ENCODE results near the gene PSMG3. TPM values are rescaled to one million over a fixed set of nuclear protein-coding genes. Genes with fewer than 3 reads are reported as not detected.

Gene PSMG3
- total RNA-seq, 1 donor from 2014 or later: 31.1 TPM

- no peak overlapping the region for H3K4me2 ChIP-seq
These were observed 5.7 kb downstream of the PSMG3 start for GRCh38 chr7:1563981-1564602.

GRCh38 chr7:1562597-1563051 lies 7.2 kb downstream of the PSMG3 start:
- H3K9ac ChIP-seq: no peak overlapping the region
- no peaks in the 10 kb centered on the region for H3K36me3 ChIP-seq
- H3K4me1 Mint-ChIP-seq: peaks cover 17% of the 10 kb centered on the region
- H3K27me3 ChIP-seq: no peaks in the 10 kb centered on the region
- no peaks in the 10 kb centered on the region for H3K9me3 Mint-ChIP-seq
- no peak for DNase-seq (ENCODE audit: low spot score)
- no peaks in the 10 kb centered on the region for H3K27me3 Mint-ChIP-seq (ENCODE audit: insufficient read depth, low read depth)
- H4K20me1 ChIP-seq (ENCODE audit: low read depth): no peaks in the 10 kb centered on the region
- peaks cover 5% of the 10 kb centered on the region for H3F3A ChIP-seq (ENCODE audit: low read depth)
- no peak overlapping the region for H3K4me3 Mint-ChIP-seq
- TF ChIP-seq EZH2phosphoT487 (IDR thresholded peaks at IDR 0.05) (no peak), CTCF (IDR thresholded peaks at IDR 0.05) (no peak), EZH2 (IDR thresholded peaks at IDR 0.05) (no peak)
- no peak overlapping the region for H3K4me2 ChIP-seq
- H2AFZ ChIP-seq (replicated peaks): no peak overlapping the region
- H3K27ac Mint-ChIP-seq: no peak overlapping the region
- no peak overlapping the region for H3K4me3 ChIP-seq
- no peaks in the 10 kb centered on the region for H3K36me3 Mint-ChIP-seq
- no peaks in the 10 kb centered on the region for H3K79me2 ChIP-seq (ENCODE audit: low read depth)
- no peak overlapping the region for H3K27ac ChIP-seq
- no peaks in the 10 kb centered on the region for H3K9me3 ChIP-seq (ENCODE audit: low read depth)
- no peaks in the 10 kb centered on the region for H3K4me1 ChIP-seq

More at GRCh38 chr7:1563981-1564602, 5.7 kb downstream of the PSMG3 start:
- Histone ChIP-seq H4K20me1 (ENCODE audit: low read depth) (no peaks in the 10 kb centered on the region), H3K36me3 (no peaks in the 10 kb centered on the region), H3K9me3 (ENCODE audit: low read depth) (no peaks in the 10 kb centered on the region), H3K9ac (no peak overlapping the region), H3K4me3 (no peak overlapping the region), H3K79me2 (ENCODE audit: low read depth) (peaks cover 7% of the 10 kb centered on the region), H3K27ac (no peak overlapping the region), H3K4me1 (peaks cover 2% of the 10 kb centered on the region), H2AFZ (replicated peaks) (no peak overlapping the region), H3K27me3 (no peaks in the 10 kb centered on the region), H3F3A (ENCODE audit: low read depth) (peaks cover 5% of the 10 kb centered on the region)
- H3K4me1 Mint-ChIP-seq: peaks cover 29% of the 10 kb centered on the region
- no peaks in the 10 kb centered on the region for H3K36me3 Mint-ChIP-seq
- no peaks in the 10 kb centered on the region for H3K9me3 Mint-ChIP-seq
- no peak for TF ChIP-seq EZH2 (IDR thresholded peaks at IDR 0.05)
- H3K27ac Mint-ChIP-seq: peak overlapping the region; percentile 4
- DNase-seq (ENCODE audit: low spot score): no peak
- peaks cover 1% of the 10 kb centered on the region for H3K27me3 Mint-ChIP-seq (ENCODE audit: insufficient read depth, low read depth)
- H3K4me3 Mint-ChIP-seq: no peak overlapping the region

- Mint-ChIP-seq H3K36me3 (no peaks in the 10 kb centered on the region), H3K9me3 (no peaks in the 10 kb centered on the region), H3K4me3 (peak overlapping the region; percentile 44), H3K4me1 (peaks cover 12% of the 10 kb centered on the region), H3K27ac (peak overlapping the region; percentile 96), H3K27me3 (ENCODE audit: insufficient read depth, low read depth) (no peaks in the 10 kb centered on the region)
- Histone ChIP-seq H3K4me1 (no peaks in the 10 kb centered on the region), H3F3A (ENCODE audit: low read depth) (peaks cover 5% of the 10 kb centered on the region), H3K36me3 (no peaks in the 10 kb centered on the region), H2AFZ (replicated peaks) (no peak overlapping the region), H3K79me2 (ENCODE audit: low read depth) (no peaks in the 10 kb centered on the region), H3K27ac (no peak overlapping the region), H3K4me2 (no peak overlapping the region), H3K9me3 (ENCODE audit: low read depth) (no peaks in the 10 kb centered on the region), H3K4me3 (no peak overlapping the region), H3K9ac (no peak overlapping the region), H4K20me1 (ENCODE audit: low read depth) (no peaks in the 10 kb centered on the region), H3K27me3 (no peaks in the 10 kb centered on the region)
- no peak for DNase-seq (ENCODE audit: low spot score)
- TF ChIP-seq CTCF (IDR thresholded peaks at IDR 0.05) (no peak), EZH2 (IDR thresholded peaks at IDR 0.05) (no peak), EZH2phosphoT487 (IDR thresholded peaks at IDR 0.05) (no peak)
These were observed 7.7 kb downstream of the PSMG3 start for GRCh38 chr7:1562116-1562515.

All from neural progenitor cell (in vitro differentiated cells).